ENCODE measurements around the gene PMM1. TPM values are rescaled to one million over a fixed set of nuclear protein-coding genes. Genes with fewer than 3 reads are reported as not detected.
A peak's percentile ranks its signal among the peaks of the same experiment; 100 is the strongest.

PMM1 gene
- total RNA-seq, 2 experiments from 2014 or later, result 45.1 to 46.4 TPM

GRCh38 chr22:41542224-41542623 is 47.4 kb downstream of the PMM1 start:
- peaks cover 45% of the 10 kb centered on the region for H3K4me1 Mint-ChIP-seq (ENCODE audit: low read depth)
- H3K27me3 Mint-ChIP-seq, result no peaks in the 10 kb centered on the region
- peaks cover 9% of the 10 kb centered on the region for H3K36me3 Mint-ChIP-seq
- H3K9me3 Mint-ChIP-seq, result no peaks in the 10 kb centered on the region
- DNase-seq, result no peak
- POLR2A ChIA-PET, result no interaction called here
- H3K27ac Mint-ChIP-seq, result peak overlapping the region; percentile 89
- intact Hi-C loops (cut with micrococcal nuclease), result no loop called here
- peak overlapping the region; percentile 97 for H3K4me3 Mint-ChIP-seq
- CTCF ChIA-PET, result interaction anchor here (0.8 to 2.5 kb wide), 3 partner anchors 56 to 139 kb away, joined by 3 to 7 read pairs (median 3); no protein-coding TSS in a partner anchor

GRCh38 chr22:41541484-41541883 is 48.2 kb downstream of the PMM1 start:
- Mint-ChIP-seq H3K4me1 (ENCODE audit: low read depth) (peaks cover 45% of the 10 kb centered on the region), H3K36me3 (peaks cover 9% of the 10 kb centered on the region), H3K27ac (peak overlapping the region; percentile 35), H3K4me3 (no peak overlapping the region), H3K9me3 (no peaks in the 10 kb centered on the region), H3K27me3 (no peaks in the 10 kb centered on the region)
- DNase-seq, result no peak
- ChIA-PET CTCF (interaction anchor here (1.2 kb wide), 1 partner anchor 139 kb away, joined by 3 read pairs; no protein-coding TSS in a partner anchor), POLR2A (no interaction called here)
- intact Hi-C loops (cut with micrococcal nuclease), result no loop called here

- intact Hi-C loops (cut with micrococcal nuclease), result no loop called here
- peaks cover 9% of the 10 kb centered on the region for H3K36me3 Mint-ChIP-seq
- no peaks in the 10 kb centered on the region for H3K27me3 Mint-ChIP-seq
- H3K4me3 Mint-ChIP-seq, result no peak overlapping the region
- no peak for DNase-seq
- POLR2A ChIA-PET, result no interaction called here
- no peaks in the 10 kb centered on the region for H3K9me3 Mint-ChIP-seq
- CTCF ChIA-PET, result interaction anchor here (2.0 kb wide), 1 partner anchor 136 kb away, joined by 7 read pairs; no protein-coding TSS in a partner anchor
- peaks cover 45% of the 10 kb centered on the region for H3K4me1 Mint-ChIP-seq (ENCODE audit: low read depth)
- H3K27ac Mint-ChIP-seq, result no peak overlapping the region
Observed at GRCh38 chr22:41540365-41540764, 49.3 kb downstream of the PMM1 start.

- intact Hi-C loops (cut with micrococcal nuclease), result no loop called here
- H3K4me1 Mint-ChIP-seq (ENCODE audit: low read depth), result peaks cover 41% of the 10 kb centered on the region
- H3K4me3 Mint-ChIP-seq, result no peak overlapping the region
- no peaks in the 10 kb centered on the region for H3K27me3 Mint-ChIP-seq
- H3K9me3 Mint-ChIP-seq, result no peaks in the 10 kb centered on the region
- peaks cover 9% of the 10 kb centered on the region for H3K36me3 Mint-ChIP-seq
- CTCF ChIA-PET, result interaction anchor here (2.0 kb wide), 1 partner anchor 136 kb away, joined by 7 read pairs; no protein-coding TSS in a partner anchor
- POLR2A ChIA-PET, result no interaction called here
- H3K27ac Mint-ChIP-seq, result peak overlapping the region; percentile 11
- DNase-seq, result no peak
Observed at GRCh38 chr22:41540006-41540315, 49.7 kb downstream of the PMM1 start.

GRCh38 chr22:41539146-41540005 is 50.3 kb downstream of the PMM1 start:
- H3K27ac Mint-ChIP-seq, result no peak overlapping the region
- H3K4me1 Mint-ChIP-seq (ENCODE audit: low read depth), result peaks cover 36% of the 10 kb centered on the region
- H3K27me3 Mint-ChIP-seq, result no peaks in the 10 kb centered on the region
- peaks cover 8% of the 10 kb centered on the region for H3K36me3 Mint-ChIP-seq
- intact Hi-C loops (cut with micrococcal nuclease), result no loop called here
- DNase-seq, result no peak
- H3K9me3 Mint-ChIP-seq, result no peaks in the 10 kb centered on the region
- no peak overlapping the region for H3K4me3 Mint-ChIP-seq
- ChIA-PET POLR2A (no interaction called here), CTCF (interaction anchor here (2.0 kb wide), 1 partner anchor 135 kb away, joined by 7 read pairs; no protein-coding TSS in a partner anchor)

GRCh38 chr22:41538583-41538982 is 51.1 kb downstream of the PMM1 start:
- H3K27me3 Mint-ChIP-seq, result no peaks in the 10 kb centered on the region
- ChIA-PET POLR2A (no interaction called here), CTCF (no interaction called here)
- H3K9me3 Mint-ChIP-seq, result no peaks in the 10 kb centered on the region
- H3K27ac Mint-ChIP-seq, result no peak overlapping the region
- H3K4me1 Mint-ChIP-seq (ENCODE audit: low read depth), result peaks cover 32% of the 10 kb centered on the region
- no peak for DNase-seq
- peaks cover 6% of the 10 kb centered on the region for H3K36me3 Mint-ChIP-seq
- H3K4me3 Mint-ChIP-seq, result no peak overlapping the region
- intact Hi-C loops (cut with micrococcal nuclease), result no loop called here

- intact Hi-C loops (cut with micrococcal nuclease), result no loop called here
Observed at GRCh38 chr22:41537203-41537602, 52.4 kb downstream of the PMM1 start.

GRCh38 chr22:41535244-41535643 is 54.4 kb downstream of the PMM1 start:
- intact Hi-C loops (cut with micrococcal nuclease), result no loop called here

More at GRCh38 chr22:41537203-41537602, 52.4 kb downstream of the PMM1 start:
- H3K9me3 Mint-ChIP-seq, result no peaks in the 10 kb centered on the region
- POLR2A ChIA-PET, result no interaction called here
- peaks cover 22% of the 10 kb centered on the region for H3K4me1 Mint-ChIP-seq (ENCODE audit: low read depth)
- no peak overlapping the region for H3K27ac Mint-ChIP-seq
- no peak overlapping the region for H3K4me3 Mint-ChIP-seq
- CTCF ChIA-PET, result interaction anchor here (1.2 kb wide), 1 partner anchor 10 kb away, joined by 5 read pairs; no protein-coding TSS in a partner anchor
- no peaks in the 10 kb centered on the region for H3K27me3 Mint-ChIP-seq
- H3K36me3 Mint-ChIP-seq, result peaks cover 9% of the 10 kb centered on the region
- no peak for DNase-seq

GRCh38 chr22:41534219-41534618 is 55.4 kb downstream of the PMM1 start:
- CTCF ChIA-PET, result no interaction called here
- no peaks in the 10 kb centered on the region for H3K9me3 Mint-ChIP-seq
- H3K27me3 Mint-ChIP-seq, result no peaks in the 10 kb centered on the region
- H3K4me3 Mint-ChIP-seq, result no peak overlapping the region
- no peak for DNase-seq
- POLR2A ChIA-PET, result no interaction called here
- peaks cover 7% of the 10 kb centered on the region for H3K36me3 Mint-ChIP-seq
- H3K27ac Mint-ChIP-seq, result no peak overlapping the region
- H3K4me1 Mint-ChIP-seq (ENCODE audit: low read depth), result peaks cover 3% of the 10 kb centered on the region
- intact Hi-C loops (cut with micrococcal nuclease), result no loop called here

More at GRCh38 chr22:41535244-41535643, 54.4 kb downstream of the PMM1 start:
- no peak for DNase-seq
- ChIA-PET POLR2A (no interaction called here), CTCF (no interaction called here)
- Mint-ChIP-seq H3K4me1 (ENCODE audit: low read depth) (peaks cover 5% of the 10 kb centered on the region), H3K9me3 (no peaks in the 10 kb centered on the region), H3K27me3 (no peaks in the 10 kb centered on the region), H3K36me3 (peaks cover 13% of the 10 kb centered on the region), H3K4me3 (no peak overlapping the region), H3K27ac (no peak overlapping the region)

GRCh38 chr22:41532908-41533825 is 56.5 kb downstream of the PMM1 start:
- H3K36me3 Mint-ChIP-seq, result peaks cover 14% of the 10 kb centered on the region
- POLR2A ChIA-PET, result no interaction called here
- H3K4me1 Mint-ChIP-seq (ENCODE audit: low read depth), result peaks cover 3% of the 10 kb centered on the region
- H3K9me3 Mint-ChIP-seq, result no peaks in the 10 kb centered on the region
- intact Hi-C loops (cut with micrococcal nuclease), result no loop called here
- CTCF ChIA-PET, result interaction anchor here (0.7 to 1.6 kb wide), 12 partner anchors 8 to 133 kb away, joined by 3 to 9 read pairs (median 4); partner anchors contain the start of genes ACO2, PHF5A and POLR3H
- peak; percentile 83 for DNase-seq
- H3K27me3 Mint-ChIP-seq, result no peaks in the 10 kb centered on the region
- H3K27ac Mint-ChIP-seq, result no peak overlapping the region
- no peak overlapping the region for H3K4me3 Mint-ChIP-seq

GRCh38 chr22:41531715-41532477 is 57.7 kb downstream of the PMM1 start:
- POLR2A ChIA-PET, result no interaction called here
- no peak for DNase-seq
- Mint-ChIP-seq H3K27ac (no peak overlapping the region), H3K4me1 (ENCODE audit: low read depth) (peaks cover 3% of the 10 kb centered on the region), H3K27me3 (no peaks in the 10 kb centered on the region), H3K4me3 (no peak overlapping the region), H3K9me3 (no peaks in the 10 kb centered on the region), H3K36me3 (peaks cover 14% of the 10 kb centered on the region)
- intact Hi-C loops (cut with micrococcal nuclease), result no loop called here
- CTCF ChIA-PET, result interaction anchor here (0.8 to 1.6 kb wide), 5 partner anchors 12 to 128 kb away, joined by 3 to 7 read pairs (median 4); partner anchors contain the start of gene POLR3H

All from activated CD4-positive, alpha-beta memory T cell treated with anti-CD3 and anti-CD28 coated beads for 36 hours (primary cell).